Adrenal gland (tissue), 12 donors: ENCODE data around the gene TSPAN15. TPM values are rescaled to one million over a fixed set of nuclear protein-coding genes. Genes with fewer than 3 reads are reported as not detected.

ENCODE experiments used
- DNase-seq, 7 donors: peaks; one replicate each; pipeline ENCODE4 v3.0.0-alpha.2; 2019 to 2020
- H3K27ac ChIP-seq, 5 donors: fragments of 200-600 bp; sonication (generic) in 4 of 5; 1 replicate in 3 of 5; 2 replicates in 2 of 5; pipeline versions ENCODE4 v1.5.1 to v1.8.0; 2016 to 2020; ENCODE audit warnings: mild to moderate bottlenecking in 1 of 5
- H3K27me3 ChIP-seq: fragments of 200-600 bp; 2 replicates; pipeline ENCODE4 v1.8.0; 2021
- H3K36me3 ChIP-seq, 2 donors: fragments of 200-600 bp; replicated peaks in 1 of 2; 1 replicate in 1 of 2; 2 replicates in 1 of 2; pipeline versions ENCODE4 v1.5.1 to v1.8.0; 2018 to 2022
- H3K4me1 ChIP-seq, 2 donors: fragments of 200-600 bp; replicated peaks in 1 of 2; 1 replicate in 1 of 2; 2 replicates in 1 of 2; pipeline versions ENCODE4 v1.5.1 to v1.8.0; 2018 to 2021
- H3K4me3 ChIP-seq, 4 donors: fragments of 200-600 bp; sonication (generic) in 3 of 4; one replicate each; pipeline ENCODE4 v1.5.1; 2016 to 2018
- H3K9me3 ChIP-seq, 3 donors: fragments of 200-600 bp; sonication (generic) in 1 of 3; replicated peaks in 1 of 3; 1 replicate in 2 of 3; 2 replicates in 1 of 3; pipeline versions ENCODE4 v1.5.1 to v1.8.0; 2016 to 2021
- POLR2A ChIP-seq, 2 donors: fragments of 450-650 bp; IDR thresholded peaks; one replicate each; pipeline ENCODE4 v1.6.1; 2017; ENCODE audit warnings: antibody characterized with exemption in 2 of 2, mild to moderate bottlenecking in 2 of 2, moderate library complexity in 1 of 2
- WGBS, 4 donors: extraction: QIAGEN DNeasy Blood & Tissue Kit in 2 of 4; methylation state at CpG; one replicate each; pipeline versions ENCODE4 v1.1.5 to v1.1.7; 2013 to 2017; 5-methylcytosine and 5-hydroxymethylcytosine counted together
- intact Hi-C, 2 donors: fragments of 100-400 bp; cut with DNase I; formaldehyde crosslinking; loops; one replicate each; pipeline versions ENCODE4 v1.14.1 to v1.15.0; 2022 to 2023
- polyA plus RNA-seq, 3 donors: library from polyadenylated mRNA; stranded (reverse); fragments of 200-250 nt in 2 of 3; fragments of 350-450 nt in 1 of 3; fragmentation: Illumina TruSeq in 1 of 3; extraction: RNeasy Lipid Tissue Mini Kit (QIAGEN cat#74804) in 1 of 3; gene quantifications; one replicate each; pipeline ENCODE4 v1.2.3, GENCODE V29; 2013 to 2014
- total RNA-seq, 9 donors: library from RNA; depleted of rRNA in 4 of 9; stranded (reverse); fragments of >200 nt in 4 of 9; fragments of 120-200 nt in 1 of 9; fragmentation: NEBNext Ultra II Directional in 1 of 9; extraction: Animal tissue kit (Norgen Biotek cat#: 25700) in 1 of 9; gene quantifications; one replicate each; pipeline versions ENCODE4 v1.1.0 to v1.2.4, GENCODE V29; 2013 to 2023
- TF ChIP-seq, protein P1 (sequence below), 6 experiments: fragments of 450-650 bp in 4 of 6; fragments of 200-600 bp in 2 of 6; sonication (generic) in 1 of 6; IDR thresholded peaks; 1 replicate in 5 of 6; 2 replicates in 1 of 6; pipeline versions ENCODE4 v1.5.1 to v1.8.0; 2016 to 2021; ENCODE audit warnings: antibody characterized with exemption in 6 of 6, mild to moderate bottlenecking in 2 of 6, moderate library complexity in 1 of 6
- donor health status: healthy with polysubstance abuse.
- donor health status: Bipolar disorder and iron deficiency.
- donor health status: DM: yes; HTN: yes; CAD: no.
- donor health status: DM: no; HTN: no; CAD: no.
- donor health status: DM: no; HTN: no; CAD: no.
- donor health status: DM: yes; HTN: yes; CAD: no.

The TSPAN15 gene
- total and polyA plus RNA-seq, 12 donors = 5.6 to 14.8 (median 10.8) TPM

DNA sequence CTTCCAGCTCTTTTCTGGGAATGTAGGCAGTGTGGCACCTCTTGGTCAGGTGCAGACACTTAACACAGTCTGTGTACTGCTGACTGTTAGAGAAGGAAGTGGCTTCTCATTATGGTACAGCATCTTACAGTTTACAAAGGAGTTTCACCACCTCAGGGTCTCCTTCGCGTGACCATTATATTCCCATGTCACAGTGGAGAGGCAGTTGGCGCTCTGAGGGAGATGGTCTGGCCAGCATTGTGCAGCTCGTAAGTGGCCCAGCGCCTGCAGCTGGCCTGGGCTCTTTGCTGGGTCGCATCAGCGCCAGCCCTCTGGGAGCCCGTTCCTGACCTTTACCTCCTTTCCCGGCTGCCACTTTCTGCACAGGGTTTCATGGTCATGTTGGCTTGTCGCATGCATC lies 15.4 kb downstream of the TSPAN15 start:
- Histone ChIP-seq H3K9me3 (no peaks in the 10 kb centered on the region), H3K4me1 (peaks cover 0 to 13% of the 10 kb centered on the region in 2 donors), H3K27ac (no peak overlapping the region), H3K27me3 (no peaks in the 10 kb centered on the region), H3K4me3 (no peak overlapping the region), H3K36me3 (no peaks in the 10 kb centered on the region)
- intact Hi-C loops = no loop called here
- DNase-seq = no peak
- WGBS, 4 donors = 67 to 90% (median 77%) methylated on average over 10 of the region's 10 CpGs
- TF ChIP-seq, protein P1, sequence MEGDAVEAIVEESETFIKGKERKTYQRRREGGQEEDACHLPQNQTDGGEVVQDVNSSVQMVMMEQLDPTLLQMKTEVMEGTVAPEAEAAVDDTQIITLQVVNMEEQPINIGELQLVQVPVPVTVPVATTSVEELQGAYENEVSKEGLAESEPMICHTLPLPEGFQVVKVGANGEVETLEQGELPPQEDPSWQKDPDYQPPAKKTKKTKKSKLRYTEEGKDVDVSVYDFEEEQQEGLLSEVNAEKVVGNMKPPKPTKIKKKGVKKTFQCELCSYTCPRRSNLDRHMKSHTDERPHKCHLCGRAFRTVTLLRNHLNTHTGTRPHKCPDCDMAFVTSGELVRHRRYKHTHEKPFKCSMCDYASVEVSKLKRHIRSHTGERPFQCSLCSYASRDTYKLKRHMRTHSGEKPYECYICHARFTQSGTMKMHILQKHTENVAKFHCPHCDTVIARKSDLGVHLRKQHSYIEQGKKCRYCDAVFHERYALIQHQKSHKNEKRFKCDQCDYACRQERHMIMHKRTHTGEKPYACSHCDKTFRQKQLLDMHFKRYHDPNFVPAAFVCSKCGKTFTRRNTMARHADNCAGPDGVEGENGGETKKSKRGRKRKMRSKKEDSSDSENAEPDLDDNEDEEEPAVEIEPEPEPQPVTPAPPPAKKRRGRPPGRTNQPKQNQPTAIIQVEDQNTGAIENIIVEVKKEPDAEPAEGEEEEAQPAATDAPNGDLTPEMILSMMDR (IDR thresholded peaks at IDR 0.05) = no peak

DNA sequence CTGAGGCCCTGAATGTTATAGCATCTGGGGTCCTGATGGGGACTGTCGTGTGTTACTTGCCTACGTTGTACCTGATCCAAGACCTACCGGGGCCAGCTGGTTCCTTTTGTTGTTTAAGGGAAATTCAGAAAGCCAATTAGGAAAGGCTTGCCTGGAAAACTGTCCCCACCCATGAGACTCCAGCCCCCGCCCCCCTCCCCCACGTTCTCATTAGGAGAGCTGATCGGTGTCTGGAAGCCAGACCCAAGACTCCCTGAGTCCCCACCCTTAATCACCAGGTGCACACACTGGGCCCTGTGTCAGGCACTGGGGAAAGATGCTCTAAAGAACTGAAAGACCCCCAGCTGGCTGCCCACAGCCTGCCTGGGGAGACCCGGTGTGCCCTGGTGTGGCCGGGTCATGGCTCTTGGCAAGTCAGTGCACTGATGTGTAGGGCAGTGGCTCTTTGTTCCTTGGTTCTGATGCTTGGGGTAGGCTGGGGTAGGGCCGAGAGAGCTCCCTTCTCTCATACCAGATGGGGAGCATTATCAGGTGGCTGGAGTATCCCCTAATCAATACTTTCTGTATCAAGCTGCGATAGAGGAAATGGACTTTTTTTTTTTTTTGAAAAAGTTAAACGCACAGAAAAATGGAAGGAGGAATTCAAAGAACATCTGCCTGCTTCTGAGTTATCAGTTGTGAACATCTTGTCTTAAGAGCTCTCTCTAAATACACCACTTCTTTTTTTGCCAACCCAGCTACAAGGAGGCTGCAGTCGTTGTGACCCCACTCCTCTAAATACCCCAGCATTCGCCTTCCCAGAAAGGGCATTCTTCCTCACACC lies 16.9 kb downstream of the TSPAN15 start:
- DNase-seq = no peak
- H3K36me3 ChIP-seq = no peaks in the 10 kb centered on the region
- no peaks in the 10 kb centered on the region for H3K9me3 ChIP-seq
- no peak overlapping the region for H3K4me3 ChIP-seq
- no peak for TF ChIP-seq POLR2A (IDR thresholded peaks at IDR 0.05)
- TF ChIP-seq, protein P1 (IDR thresholded peaks at IDR 0.05) = no peak
- WGBS, 4 donors = 63 to 76% (median 70%) methylated on average over 12 to 13 of the region's 13 CpGs
- H3K27me3 ChIP-seq = no peaks in the 10 kb centered on the region
- peaks cover 0 to 16% of the 10 kb centered on the region in 2 donors for H3K4me1 ChIP-seq
- peak overlapping the region in 1 of 5 donors; percentile 26 for H3K27ac ChIP-seq
- intact Hi-C loops = no loop called here

DNA sequence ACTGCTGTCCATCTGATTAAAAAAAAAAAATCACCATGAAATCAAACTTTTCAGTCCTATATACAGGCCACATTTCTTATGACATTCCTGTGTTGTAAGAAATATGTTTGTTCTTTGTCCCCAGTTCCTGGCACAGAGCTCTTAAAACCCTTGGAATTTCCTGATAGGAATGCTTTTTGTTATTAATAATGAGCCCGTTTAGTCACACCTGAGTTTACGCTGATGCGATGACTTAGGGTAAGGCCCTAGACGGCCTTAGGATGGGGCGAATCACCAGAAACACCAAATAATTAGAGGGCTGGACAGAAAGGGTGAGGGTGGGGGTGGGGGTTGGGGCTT lies 17.5 kb downstream of the TSPAN15 start:
- H3K27me3 ChIP-seq = no peaks in the 10 kb centered on the region
- no peaks in the 10 kb centered on the region for H3K36me3 ChIP-seq
- H3K4me3 ChIP-seq = no peak overlapping the region
- no peak for DNase-seq
- no peaks in the 10 kb centered on the region for H3K9me3 ChIP-seq
- TF ChIP-seq POLR2A (IDR thresholded peaks at IDR 0.05) = no peak
- TF ChIP-seq, protein P1 (IDR thresholded peaks at IDR 0.05) = no peak
- peaks cover 0 to 21% of the 10 kb centered on the region in 2 donors for H3K4me1 ChIP-seq
- 79 to 84% (median 81%) methylated on average over 5 of the region's 5 CpGs for WGBS, 4 donors
- intact Hi-C loops = no loop called here
- no peak overlapping the region for H3K27ac ChIP-seq

DNA sequence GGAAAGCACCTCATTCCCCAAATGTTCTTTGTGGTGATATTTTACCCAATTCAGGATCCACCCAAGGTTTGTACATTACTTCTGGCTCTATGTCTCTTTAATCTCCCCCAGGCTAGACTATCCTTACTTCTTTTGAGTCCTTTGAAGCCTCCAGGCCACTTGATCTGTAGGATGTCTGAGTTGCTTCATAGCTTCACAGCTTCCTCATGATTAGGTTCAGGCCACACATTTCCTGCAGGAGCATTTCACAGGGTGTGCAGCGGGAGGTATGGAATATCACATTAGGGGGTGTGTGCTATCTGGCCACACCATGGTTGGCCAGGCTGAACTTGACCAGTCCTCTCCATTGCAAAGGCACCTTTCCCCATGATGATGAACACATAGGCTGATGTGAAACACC lies 18.7 kb downstream of the TSPAN15 start:
- H3K9me3 ChIP-seq = no peaks in the 10 kb centered on the region
- intact Hi-C loops = no loop called here
- TF ChIP-seq POLR2A (IDR thresholded peaks at IDR 0.05) = no peak
- 75 to 92% (median 87%) methylated on average over 1 of the region's 1 CpG for WGBS, 4 donors
- no peaks in the 10 kb centered on the region for H3K36me3 ChIP-seq
- H3K27ac ChIP-seq = no peak overlapping the region
- no peak for DNase-seq
- H3K27me3 ChIP-seq = no peaks in the 10 kb centered on the region
- no peak overlapping the region for H3K4me3 ChIP-seq
- peaks cover 0 to 24% of the 10 kb centered on the region in 2 donors for H3K4me1 ChIP-seq
